ENCODE data around the gene OR52B4. TPM values are rescaled to one million over a fixed set of nuclear protein-coding genes. Genes with fewer than 3 reads are reported as not detected.

The OR52B4 gene
- not detected for total RNA-seq

DNA sequence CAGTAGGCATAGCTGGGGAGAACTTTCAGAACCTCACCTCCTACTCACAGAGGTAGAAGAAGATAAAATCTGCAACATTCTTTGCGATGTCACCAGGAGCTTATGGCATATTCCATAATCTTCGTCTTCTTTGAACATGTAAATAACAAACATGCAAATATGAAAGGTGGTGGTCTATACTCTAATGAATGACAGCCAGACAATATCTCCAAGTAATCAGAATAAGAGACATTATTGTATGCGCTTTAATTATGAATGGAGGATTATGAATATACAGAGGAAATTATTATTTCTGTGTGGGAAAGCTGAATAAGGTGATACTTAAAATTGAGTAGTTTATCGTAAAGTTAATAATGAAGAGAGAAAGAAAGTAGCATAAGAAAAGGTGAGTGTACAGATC lies at the start of gene OR52B4:
Gene OR52B4, minus strand, starts transcription at position 101 of the 400 bp plus-strand sequence. Its CDS starts 91 bp downstream, at position 10.

DNA sequence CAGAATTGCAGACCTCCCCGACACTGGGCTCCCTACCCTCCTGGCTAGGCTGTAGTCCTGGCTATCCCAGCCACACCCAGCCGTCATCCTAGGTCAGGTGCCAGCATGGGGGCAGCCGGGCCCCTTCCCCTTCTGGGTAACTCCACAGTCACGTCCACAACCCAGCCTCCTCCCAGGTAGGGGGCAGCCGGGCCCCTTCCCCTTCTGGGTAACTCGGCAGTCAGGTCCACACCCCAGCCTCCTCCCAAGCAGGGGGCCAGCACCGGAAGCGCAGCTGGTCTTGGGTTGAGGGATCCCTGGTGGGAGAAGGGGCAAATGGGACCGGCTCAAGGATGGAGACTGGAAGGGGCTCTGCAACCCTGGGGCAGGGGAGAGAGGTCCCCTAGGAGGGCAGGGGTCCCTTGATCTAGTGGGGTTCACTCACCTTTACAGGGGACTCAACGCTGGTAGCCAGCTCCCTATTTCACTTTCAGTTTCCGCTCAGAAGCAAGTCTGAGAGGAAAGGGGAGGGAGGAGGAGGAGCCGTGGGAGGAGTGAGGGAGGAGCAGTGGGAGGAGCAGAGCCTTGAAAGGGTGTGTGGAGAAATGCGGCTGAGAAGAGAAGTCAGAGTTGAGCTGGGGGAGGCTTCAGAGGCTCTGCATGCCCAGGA lies 25.1 kb upstream of the OR52B4 start, which contains the start of gene TRIM21:
Gene TRIM21, minus strand, starts transcription at position 494 of the 649 bp plus-strand sequence. CDS start 3,293 bp downstream, outside the sequence.

Other genes with a start within 250 kb of the OR52B4 start
- 6.2 TPM for gene TRIM21, start 25.3 kb upstream of the OR52B4 start, total RNA-seq
- gene OR52K2, start 80.9 kb upstream of the OR52B4 start, total RNA-seq: not detected
- gene OR52K1, start 114.3 kb upstream of the OR52B4 start, total RNA-seq: not detected
- not detected for gene OR52M1, start 176.8 kb upstream of the OR52B4 start, total RNA-seq
- gene OR52I2, start 213.4 kb upstream of the OR52B4 start, total RNA-seq: not detected
- not detected for gene OR52I1, start 225.7 kb upstream of the OR52B4 start, total RNA-seq
- gene TRIM68, start 239.8 kb upstream of the OR52B4 start, total RNA-seq: 13.1 TPM